HG02642 (cell line): ENCODE data around the gene SH3BP5L.

Experiments
- ATAC-seq: cut with Tn5 transposase; IDR thresholded peaks from one replicate; pipeline ENCODE4 v1.9.1; 2021; ENCODE audit warnings: mild to moderate bottlenecking; ENCODE audit not compliant: unreplicated experiment, poor library complexity

SH3BP5L gene

DNA sequence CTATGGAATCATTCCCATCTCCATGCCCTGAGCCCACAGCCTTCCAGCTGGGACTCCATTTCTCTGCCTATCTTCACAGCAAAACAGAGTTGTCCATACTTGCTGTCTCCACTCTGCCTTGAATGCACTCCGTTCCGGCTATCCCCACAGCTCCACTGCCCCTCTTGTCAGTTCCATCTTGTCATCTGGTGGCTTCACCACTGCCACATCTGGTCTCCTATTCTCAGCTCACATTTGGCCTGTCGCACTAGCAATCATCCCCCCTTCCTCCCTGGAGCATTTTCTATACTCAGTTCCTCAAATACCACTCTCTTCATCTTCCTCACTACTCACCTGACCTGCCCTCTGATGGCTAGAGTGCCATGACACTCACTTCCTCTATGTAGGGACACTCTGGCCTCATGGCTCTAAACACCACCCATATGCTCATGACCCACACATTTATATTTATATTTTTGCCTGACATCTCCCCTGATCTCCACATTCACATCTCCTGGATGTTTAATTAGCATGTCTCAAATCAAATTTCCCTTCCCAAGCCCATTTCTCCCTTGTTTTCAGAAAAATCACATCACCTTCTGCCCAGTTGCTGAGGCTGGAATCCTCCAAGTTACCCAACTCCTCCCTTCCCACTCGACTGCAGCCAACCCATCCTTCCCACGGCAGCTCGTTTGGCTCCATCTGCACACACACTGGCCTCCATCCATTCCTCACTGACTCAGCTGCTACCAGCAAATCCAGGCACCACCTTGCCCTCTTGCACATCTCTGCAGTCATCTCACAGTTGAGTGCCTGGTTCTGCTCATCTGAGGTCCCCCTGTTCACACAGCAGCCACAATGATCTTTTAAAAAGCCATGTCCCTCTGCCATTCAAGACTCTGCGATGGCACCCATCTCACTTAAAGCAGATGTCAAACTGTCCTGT is 27.0 kb upstream of the SH3BP5L start:
- no peak for ATAC-seq

GRCh38 chr1:248851390-248851789 is 25.7 kb upstream of the SH3BP5L start:
- ATAC-seq, result no peak

DNA sequence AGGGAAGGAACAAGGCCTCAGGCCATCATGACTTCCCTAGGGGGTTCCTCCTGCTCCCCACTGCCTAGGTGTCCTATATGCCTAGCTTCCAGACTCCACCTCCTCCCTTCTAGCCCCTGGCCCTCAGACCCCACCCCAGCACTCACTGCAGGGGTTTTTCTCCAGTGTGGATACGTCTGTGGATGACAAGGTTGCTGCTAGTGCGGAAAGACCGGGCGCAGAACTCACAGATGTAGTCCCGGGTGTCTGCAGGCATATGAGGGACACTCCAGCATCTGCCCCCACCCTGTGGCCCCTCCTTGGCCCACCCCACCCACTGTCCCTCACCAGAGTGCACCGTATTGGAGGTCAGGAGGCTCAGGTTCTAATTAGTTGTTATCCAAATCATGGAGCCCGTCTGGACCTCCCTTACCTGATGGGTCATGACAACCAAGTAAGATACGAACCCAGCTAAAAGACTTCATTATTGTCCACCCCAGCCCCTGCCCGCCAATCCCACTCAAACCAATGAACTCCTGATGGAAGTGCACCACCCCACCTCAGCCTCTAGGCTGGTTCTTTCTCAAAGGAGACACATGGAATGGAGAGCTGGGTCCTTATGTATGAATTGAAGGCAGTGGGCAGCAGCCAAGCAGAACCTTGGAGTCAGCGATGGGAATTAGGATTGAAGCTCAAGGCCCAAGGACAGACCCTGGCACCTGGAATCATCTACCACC is 25.0 kb upstream of the SH3BP5L start:
- ATAC-seq, result no peak

DNA sequence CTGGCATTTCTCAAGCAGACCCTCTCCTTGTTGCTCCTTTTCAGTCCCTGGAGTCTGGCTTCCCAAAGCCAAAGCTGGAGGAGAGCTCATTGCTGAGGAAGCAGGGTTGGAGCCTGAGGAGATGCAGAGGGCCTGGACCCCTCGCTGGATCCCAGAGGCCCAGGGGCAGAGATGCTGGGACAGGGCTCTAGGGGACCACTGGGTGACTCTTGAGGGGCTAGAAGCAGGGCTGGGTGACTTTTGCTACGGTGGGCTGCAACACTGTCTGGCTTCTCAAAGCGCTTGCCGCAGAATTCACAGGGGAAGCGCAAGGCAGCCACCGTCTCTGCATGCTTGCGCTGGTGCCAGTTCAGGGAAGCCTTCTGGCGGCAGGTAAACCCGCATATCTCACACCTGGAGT is 24.4 kb upstream of the SH3BP5L start:
- no peak for ATAC-seq

- ATAC-seq, result no peak
Measured at GRCh38 chr1:248849637-248850036, 23.9 kb upstream of the SH3BP5L start.

DNA sequence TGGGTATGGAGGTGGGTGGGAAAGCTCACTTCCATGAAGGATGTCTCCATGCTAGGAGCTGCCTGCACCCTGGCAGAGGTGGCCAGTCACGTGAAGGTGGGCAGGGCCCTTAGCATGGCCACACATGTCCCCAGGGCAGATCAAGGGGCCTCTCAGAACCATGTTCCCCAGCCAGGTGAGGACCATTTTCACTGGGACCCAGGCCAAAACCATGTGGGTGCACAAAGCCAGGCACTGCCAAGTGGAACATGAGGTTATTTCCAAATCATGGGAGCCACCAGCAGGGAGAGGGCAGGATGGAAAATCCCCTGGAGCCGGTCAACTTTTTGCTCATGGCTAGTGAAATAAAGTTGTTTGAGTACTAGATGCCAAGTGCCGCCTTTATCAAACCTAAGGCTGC is 23.4 kb upstream of the SH3BP5L start:
- no peak for ATAC-seq

DNA sequence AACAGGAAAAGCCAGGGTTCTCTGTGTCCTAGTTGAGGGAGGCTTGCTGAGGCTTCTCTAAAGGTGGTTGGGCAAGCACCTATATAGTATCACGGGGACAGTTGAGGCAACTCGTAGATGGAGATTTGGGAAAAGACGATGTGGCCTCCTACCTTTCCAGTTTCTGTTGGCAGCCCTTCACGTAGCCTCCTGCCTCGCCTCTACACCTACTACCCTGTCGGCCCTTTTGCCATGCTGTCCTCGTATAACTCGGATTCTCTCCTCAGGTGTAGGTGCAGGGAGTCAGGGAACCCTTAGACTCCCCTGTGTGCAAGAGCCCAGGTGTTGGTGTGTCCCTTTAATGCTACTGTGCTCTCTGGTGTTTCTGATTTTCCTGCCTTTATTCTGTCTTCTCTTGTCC is 22.9 kb upstream of the SH3BP5L start:
- ATAC-seq, result no peak

DNA sequence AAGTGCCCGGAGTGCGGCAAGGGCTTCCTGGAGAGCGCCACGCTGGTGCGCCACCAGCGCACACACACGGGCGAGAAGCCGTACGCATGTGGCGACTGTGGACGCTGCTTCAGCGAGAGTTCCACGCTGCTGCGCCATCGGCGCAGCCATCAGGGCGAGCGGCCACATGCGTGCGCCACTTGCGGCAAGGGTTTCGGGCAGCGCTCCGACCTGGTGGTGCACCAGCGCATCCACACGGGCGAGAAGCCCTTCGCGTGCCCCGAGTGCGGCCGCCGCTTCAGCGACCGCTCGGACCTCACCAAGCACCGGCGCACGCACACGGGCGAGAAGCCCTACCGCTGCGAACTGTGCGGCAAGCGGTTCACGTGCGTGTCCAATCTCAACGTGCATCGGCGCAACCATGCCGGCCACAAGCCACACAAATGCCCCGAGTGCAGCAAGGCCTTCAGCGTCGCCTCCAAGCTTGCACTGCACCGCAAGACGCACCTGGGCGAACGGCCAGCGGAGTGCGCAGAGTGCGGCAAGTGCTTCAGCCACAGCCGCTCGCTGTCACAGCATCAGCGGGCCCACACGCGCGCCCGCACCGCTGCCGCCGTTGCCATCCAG is 22.3 kb upstream of the SH3BP5L start:
- no peak for ATAC-seq

GRCh38 chr1:248847181-248847955 is 21.7 kb upstream of the SH3BP5L start:
- no peak for ATAC-seq

DNA sequence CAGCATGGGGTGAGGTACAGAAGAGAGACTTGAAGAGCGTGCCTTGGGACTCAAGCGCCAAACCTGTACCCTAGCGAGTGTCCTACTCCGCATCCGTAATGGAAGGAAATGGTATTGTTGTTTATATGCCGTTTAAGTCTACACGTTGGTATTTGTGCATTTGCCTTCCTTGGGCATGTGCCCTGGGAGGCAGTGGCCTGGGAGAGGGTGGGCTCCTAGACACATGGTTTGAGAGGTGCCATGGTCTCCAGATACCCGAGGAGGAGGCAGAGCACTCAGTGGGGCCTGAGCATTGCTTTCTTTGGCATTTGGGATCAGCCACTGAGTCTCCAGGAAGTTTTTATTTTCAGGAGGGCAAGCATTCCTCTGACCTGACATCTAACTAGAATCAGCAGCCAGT is 18.8 kb upstream of the SH3BP5L start:
- ATAC-seq, result no peak

GRCh38 chr1:248843687-248844086 is 18.0 kb upstream of the SH3BP5L start:
- ATAC-seq, result no peak

DNA sequence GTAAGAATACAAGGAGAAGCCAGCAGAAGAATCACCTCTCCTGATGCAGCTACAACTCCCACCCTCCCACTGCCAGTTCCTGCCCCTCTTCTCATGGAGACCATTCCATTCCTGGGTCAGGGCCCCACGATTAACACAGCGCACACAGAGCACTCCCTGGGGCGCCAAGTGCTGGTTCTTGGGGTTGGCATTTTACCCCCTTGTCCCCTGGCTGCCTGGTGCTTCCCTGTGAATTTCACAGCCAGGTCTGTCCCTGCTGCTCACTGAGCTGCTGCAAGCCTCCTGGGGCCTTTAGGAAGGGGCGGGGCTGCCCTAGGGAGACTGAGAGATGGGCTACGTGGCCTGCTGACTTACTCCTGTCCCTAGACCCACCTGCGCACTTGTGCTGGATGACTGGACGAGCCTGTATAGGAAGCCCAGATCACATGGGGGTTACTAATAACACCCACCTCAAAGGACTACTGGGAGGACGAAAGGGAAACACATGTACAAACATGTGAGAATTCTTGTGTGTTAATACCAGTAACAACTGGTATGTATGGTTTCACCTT is 17.1 kb upstream of the SH3BP5L start:
- ATAC-seq, result no peak

DNA sequence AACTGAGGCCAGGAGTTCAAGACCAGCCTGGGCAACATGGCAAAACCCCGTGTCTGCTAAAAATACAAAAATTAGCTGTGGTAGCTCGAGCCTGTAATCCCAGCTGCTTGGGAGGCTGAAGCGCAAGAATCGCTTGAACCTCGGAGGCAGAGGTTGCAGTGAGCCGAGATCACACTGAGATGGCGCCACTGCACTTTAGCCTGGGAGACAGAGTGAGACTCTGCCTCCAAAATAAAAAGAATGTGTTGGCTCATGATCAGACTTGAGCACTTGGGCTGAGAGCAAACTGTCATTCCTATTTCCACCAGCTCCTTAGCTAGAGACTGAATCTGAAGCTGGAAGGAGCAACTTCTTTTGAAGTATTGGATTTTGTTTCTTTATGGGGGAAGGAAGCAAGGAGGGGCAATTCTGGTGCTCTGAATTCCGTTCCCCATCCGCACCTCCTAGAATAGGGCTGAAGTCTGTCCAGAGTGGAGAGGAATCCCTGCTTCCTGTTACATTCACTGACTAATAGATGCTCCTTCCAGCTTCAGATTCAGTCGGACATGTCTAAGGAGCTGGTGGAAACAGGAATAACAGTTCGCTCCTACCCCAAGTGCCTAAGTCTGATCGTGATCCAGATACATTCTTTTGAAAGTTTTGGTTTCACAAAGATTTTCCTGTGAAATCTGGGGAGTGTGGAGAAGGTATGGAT is 16.1 kb upstream of the SH3BP5L start:
- no peak for ATAC-seq

DNA sequence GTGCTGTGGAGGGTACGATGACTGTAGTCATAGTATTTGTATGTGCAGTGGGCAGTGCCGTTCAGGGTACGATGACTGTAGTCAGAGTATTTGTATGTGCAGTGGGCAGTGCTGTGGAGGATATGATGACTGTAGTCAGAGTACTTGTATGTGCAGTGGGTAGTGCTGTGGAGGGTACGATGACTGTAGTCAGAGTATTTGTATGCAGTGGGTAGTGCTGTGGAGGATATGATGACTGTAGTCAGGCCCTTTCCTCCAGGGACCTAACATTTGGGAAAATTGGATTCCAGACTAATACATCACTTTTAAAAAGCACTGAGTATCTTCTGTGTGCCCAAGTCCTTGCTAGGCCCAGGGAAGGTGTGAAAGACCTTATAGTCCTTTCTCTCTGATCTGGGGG is 15.2 kb upstream of the SH3BP5L start:
- ATAC-seq, result no peak

DNA sequence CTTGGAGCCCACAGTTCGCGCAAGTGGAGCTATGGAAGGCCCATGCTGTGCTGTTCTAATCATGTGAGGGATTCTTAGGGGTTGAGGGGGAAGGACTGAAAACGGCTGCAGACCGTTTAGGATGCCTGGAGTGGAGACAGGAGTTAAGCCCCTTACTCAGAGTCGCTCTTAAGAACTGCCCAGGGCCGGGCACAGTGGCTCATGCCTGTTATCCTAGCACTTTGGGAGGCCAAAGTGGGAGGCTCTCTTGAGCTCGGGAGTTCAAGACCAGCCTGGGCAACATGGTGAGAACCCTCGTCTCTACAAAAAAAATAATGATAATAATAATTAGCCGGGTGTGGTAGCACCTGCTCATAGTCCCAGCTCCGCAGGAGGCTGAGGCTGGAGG is 13.4 kb upstream of the SH3BP5L start:
- no peak for ATAC-seq

GRCh38 chr1:248838357-248839167 is 12.8 kb upstream of the SH3BP5L start:
- peak; percentile 67 for ATAC-seq

DNA sequence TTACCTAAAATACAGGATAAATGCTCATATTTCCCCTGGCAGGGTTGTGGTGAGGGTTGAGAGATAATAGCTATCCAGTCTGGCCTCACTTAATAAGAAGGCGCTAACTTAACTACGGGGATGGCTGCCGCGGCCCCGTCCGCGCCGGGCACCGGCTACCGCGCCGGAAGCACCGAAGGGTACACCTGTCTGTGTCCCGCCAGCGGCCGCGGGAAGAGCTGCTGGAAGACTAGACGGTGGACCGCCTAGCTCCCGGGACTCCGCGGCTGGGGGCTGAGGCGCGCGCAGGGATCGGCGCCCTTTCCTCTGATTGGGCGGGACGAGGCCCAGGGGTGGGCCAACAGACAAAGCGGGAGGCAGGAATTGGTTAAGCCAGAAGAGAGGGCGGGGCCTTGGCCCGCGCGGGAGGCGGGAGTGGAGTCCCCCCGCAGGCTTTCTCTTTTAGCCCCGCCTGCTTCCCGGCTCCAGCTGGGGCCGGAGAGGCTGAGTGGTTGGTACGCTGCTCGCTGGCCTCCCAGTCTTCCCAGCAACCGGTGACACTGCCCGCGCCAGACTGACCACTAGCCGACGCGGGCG is 12.2 kb upstream of the SH3BP5L start, which contains the start of gene ZNF672:
TSS of gene ZNF672 (plus strand) at position 444 of the 576 bp plus-strand sequence. CDS start 9,051 bp downstream, outside the sequence.
- ATAC-seq, result peak; percentile 87

- ATAC-seq, result no peak
Measured at GRCh38 chr1:248837045-248837780, 11.5 kb upstream of the SH3BP5L start.
